GM21447 (cell line): ENCODE results near the gene CDC42BPA.

Experiments
- ATAC-seq: cut with Tn5 transposase; IDR thresholded peaks from one replicate; pipeline ENCODE4 v1.9.1; 2021; ENCODE audit not compliant: unreplicated experiment

The CDC42BPA gene

DNA sequence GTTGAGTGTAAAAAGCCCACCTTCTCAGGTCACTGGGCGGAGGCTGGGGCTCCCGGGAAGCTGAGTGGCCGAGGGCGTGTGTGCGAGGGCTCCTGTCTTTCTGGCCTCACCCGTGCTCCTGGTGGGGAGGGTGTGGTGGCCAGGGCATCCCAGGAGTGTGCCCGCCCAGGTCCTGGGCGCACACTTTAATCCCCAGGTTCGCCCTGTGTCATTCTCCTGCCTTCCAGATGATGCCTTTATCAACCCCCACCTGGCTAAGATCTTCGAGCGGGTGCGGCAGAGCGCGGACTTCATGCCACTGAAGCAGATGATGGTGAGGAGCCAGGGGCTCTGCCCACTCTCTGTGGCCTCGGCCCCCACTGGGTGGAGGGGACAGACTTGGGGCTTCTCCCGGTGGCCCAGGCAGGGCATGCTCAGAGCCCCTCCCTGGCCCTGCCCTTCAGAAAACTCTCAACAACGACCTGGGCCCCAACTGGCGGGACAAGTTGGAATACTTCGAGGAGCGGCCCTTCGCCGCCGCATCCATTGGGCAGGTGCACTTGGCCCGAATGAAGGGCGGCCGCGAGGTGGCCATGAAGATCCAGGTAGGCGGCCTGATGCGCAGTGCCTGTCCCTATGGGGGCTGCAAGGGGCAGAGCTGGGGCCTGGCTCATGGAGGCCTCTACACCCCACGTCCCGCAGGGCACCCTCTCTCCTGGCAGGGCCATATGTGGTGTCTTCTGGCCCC lies 335.7 kb downstream of the CDC42BPA start:
- ATAC-seq = no peak

GRCh38 chr1:226981838-226982237 lies 336.5 kb downstream of the CDC42BPA start:
- ATAC-seq = no peak

- ATAC-seq = no peak
Observed at GRCh38 chr1:226981386-226981817, 336.9 kb downstream of the CDC42BPA start.

DNA sequence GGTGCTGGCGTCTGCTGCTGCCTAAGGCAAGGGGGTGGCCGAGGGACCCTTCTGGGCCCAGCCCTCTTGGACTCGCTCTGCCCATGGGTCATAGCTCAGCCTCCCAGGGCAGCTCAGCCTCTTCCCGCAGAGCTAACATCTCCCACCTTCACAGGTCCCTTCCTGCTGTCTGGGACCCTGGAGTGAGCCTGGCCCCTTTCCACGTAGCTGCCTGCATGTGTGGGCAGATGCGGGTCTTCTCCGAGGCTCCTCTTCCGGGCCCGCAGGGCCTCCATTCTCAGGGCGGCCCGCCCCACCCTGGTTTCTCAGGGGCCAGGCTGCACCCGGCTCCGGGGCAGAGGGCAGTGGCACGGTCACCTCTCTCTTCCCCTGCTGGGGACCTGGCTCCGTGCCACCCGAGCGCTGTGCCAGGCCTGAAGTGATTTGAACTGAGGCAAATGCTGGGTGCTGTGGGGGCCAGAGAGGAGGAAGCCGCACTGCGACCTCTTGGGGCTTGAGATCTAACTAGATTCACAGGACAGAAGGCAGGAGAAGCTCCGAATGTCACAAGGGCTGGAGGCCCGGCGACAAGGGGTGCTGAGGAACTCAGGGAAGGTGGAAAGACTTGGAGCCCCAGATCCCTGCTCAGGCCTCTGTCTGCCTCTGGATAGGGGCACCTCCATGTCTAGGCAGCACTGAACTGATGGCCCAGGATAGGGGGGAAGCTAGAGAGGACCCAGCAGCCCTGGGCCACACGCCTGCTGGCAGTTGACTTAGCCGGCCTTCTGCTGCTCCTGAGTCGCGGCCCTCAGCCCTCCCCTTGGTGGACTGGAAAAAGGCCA lies 337.5 kb downstream of the CDC42BPA start:
- no peak for ATAC-seq

DNA sequence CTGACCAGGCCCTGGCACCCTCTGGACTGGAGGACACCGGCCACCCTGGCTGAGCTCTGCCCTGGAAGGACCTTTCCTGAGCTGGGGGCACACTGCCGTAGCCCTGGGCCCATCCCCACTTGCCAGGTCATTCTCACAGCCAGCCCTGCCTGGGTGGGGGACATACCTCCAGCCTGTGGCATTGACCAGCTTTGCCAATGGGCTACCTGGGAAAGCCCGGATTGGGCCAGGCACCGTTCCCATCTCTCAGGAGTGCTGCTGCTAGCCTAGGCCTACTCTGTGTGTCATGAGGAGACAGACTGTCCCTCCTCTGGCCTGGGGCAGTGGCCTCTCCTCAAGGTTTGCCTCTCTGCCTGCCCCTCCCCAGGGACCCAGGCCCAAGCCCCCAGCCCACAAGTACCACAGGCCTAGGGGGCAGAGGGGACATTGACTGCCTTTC lies 338.2 kb downstream of the CDC42BPA start:
- no peak for ATAC-seq

GRCh38 chr1:226979517-226980121 lies 338.7 kb downstream of the CDC42BPA start:
- no peak for ATAC-seq

GRCh38 chr1:226979115-226979516 lies 339.2 kb downstream of the CDC42BPA start:
- ATAC-seq = no peak

GRCh38 chr1:226978432-226979114 lies 339.7 kb downstream of the CDC42BPA start:
- ATAC-seq = no peak

DNA sequence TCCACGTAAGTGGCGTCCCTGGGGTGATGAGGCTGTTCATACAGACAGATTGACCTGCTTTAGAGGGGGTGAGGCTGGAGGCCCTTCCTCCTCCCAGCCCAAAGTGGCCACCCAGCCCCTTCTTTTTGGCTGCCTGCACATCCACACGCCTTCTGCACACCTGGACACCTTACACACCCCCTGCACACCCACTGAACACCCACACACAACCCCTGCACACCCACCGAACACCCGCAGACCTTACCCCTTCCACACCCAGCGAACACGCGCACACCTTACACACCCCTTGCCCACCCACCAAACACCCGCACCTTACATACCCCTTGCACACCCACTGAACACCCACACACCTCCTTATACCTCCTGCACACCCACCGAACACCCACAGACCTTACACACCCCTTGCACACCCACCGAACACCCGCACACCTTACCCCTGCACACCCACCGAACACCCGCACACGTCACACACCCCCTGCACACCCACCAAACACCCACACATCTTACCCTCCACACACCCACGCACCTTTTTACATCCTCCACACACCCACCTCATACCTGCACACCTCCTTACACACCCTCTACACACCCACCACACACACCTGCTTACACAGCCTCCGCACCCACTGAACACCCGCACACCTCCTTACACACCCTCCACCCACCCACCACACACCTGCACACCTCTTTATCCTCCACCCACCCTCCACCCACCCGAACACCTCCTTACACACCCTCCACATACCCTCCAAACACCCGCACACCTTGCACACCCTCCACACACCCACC lies 340.5 kb downstream of the CDC42BPA start:
- ATAC-seq = no peak

- no peak for ATAC-seq
Observed at GRCh38 chr1:226976978-226977642, 341.2 kb downstream of the CDC42BPA start.

GRCh38 chr1:226976276-226976977 lies 341.9 kb downstream of the CDC42BPA start:
- no peak for ATAC-seq

- no peak for ATAC-seq
Observed at GRCh38 chr1:226975259-226976250, 342.7 kb downstream of the CDC42BPA start.

- no peak for ATAC-seq
Observed at GRCh38 chr1:226974544-226975258, 343.6 kb downstream of the CDC42BPA start.

- ATAC-seq = no peak
Observed at GRCh38 chr1:226973898-226974543, 344.3 kb downstream of the CDC42BPA start.

GRCh38 chr1:226973371-226973897 lies 344.9 kb downstream of the CDC42BPA start:
- no peak for ATAC-seq

DNA sequence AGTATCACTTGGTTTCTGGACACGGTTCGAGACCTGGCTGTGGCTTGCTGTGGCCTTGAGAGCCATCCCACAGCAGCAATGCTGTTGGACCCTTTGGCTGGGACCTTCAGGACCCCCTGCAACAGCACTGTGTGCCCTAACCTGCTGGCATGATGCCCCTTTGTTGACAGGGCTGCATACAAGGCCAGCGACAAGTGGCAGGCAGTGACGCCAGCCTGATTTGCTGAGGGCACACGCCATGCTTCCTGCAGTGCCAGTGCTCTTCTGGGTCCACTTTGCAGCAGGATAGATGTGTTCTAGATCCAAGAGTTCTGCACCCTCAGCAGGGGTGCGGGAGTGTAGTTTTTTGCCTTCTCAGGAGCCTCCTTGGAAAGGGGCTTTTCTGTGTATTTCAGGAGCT lies 345.4 kb downstream of the CDC42BPA start:
- no peak for ATAC-seq

- no peak for ATAC-seq
Observed at GRCh38 chr1:226971765-226972164, 346.5 kb downstream of the CDC42BPA start.
